ENCODE data around the gene ERICH2.

- TF ChIP-seq, protein P1, sequence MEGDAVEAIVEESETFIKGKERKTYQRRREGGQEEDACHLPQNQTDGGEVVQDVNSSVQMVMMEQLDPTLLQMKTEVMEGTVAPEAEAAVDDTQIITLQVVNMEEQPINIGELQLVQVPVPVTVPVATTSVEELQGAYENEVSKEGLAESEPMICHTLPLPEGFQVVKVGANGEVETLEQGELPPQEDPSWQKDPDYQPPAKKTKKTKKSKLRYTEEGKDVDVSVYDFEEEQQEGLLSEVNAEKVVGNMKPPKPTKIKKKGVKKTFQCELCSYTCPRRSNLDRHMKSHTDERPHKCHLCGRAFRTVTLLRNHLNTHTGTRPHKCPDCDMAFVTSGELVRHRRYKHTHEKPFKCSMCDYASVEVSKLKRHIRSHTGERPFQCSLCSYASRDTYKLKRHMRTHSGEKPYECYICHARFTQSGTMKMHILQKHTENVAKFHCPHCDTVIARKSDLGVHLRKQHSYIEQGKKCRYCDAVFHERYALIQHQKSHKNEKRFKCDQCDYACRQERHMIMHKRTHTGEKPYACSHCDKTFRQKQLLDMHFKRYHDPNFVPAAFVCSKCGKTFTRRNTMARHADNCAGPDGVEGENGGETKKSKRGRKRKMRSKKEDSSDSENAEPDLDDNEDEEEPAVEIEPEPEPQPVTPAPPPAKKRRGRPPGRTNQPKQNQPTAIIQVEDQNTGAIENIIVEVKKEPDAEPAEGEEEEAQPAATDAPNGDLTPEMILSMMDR (IDR thresholded peaks at IDR 0.05) = no peak
- no peak for TF ChIP-seq YY1 (IDR thresholded peaks at IDR 0.05; ENCODE audit: low read depth)
Observed at GRCh38 chr2:170743530-170744239, 26.5 kb upstream of the ERICH2 start.

Measured in SK-N-SH (cell line).